PFSK-1 (cell line): ENCODE results near the gene LRCH4.

Experiments
- FOXP2 ChIP-seq: optimal IDR thresholded peaks from 2 replicates; pipeline ENCODE3; 2011; ENCODE audit warnings: borderline replicate concordance, control low read depth, inconsistent platforms; ENCODE audit not compliant: insufficient read depth; ENCODE audit errors: extremely low read length, extremely low read depth
- POLR2AphosphoS5 ChIP-seq: IDR thresholded peaks from 2 replicates; pipeline ENCODE4 v1.6.1; 2012; ENCODE audit warnings: low read depth, mild to moderate bottlenecking, control low read depth, low read length, moderate library complexity
- SIN3A ChIP-seq: IDR thresholded peaks from 2 replicates; pipeline ENCODE4 v1.6.1; 2012; ENCODE audit warnings: mild to moderate bottlenecking, low read length, moderate library complexity, borderline replicate concordance; ENCODE audit not compliant: insufficient read depth
- TAF1 ChIP-seq: IDR thresholded peaks from 2 replicates; pipeline ENCODE4 v1.6.1; 2012; ENCODE audit warnings: low read length, control low read depth, borderline replicate concordance; ENCODE audit not compliant: insufficient read depth
- TF ChIP-seq, protein P1 (sequence below), 2 experiments: IDR thresholded peaks; 2 replicates each; pipeline versions ENCODE4 v1.6.1 to v1.8.0; 2011 to 2012; ENCODE audit warnings: low read depth in 2 of 2, low read length in 2 of 2, control low read depth in 1 of 2, inconsistent platforms in 1 of 2, mild to moderate bottlenecking in 1 of 2, moderate library complexity in 1 of 2; ENCODE audit not compliant: insufficient read depth in 1 of 2

The LRCH4 gene

DNA sequence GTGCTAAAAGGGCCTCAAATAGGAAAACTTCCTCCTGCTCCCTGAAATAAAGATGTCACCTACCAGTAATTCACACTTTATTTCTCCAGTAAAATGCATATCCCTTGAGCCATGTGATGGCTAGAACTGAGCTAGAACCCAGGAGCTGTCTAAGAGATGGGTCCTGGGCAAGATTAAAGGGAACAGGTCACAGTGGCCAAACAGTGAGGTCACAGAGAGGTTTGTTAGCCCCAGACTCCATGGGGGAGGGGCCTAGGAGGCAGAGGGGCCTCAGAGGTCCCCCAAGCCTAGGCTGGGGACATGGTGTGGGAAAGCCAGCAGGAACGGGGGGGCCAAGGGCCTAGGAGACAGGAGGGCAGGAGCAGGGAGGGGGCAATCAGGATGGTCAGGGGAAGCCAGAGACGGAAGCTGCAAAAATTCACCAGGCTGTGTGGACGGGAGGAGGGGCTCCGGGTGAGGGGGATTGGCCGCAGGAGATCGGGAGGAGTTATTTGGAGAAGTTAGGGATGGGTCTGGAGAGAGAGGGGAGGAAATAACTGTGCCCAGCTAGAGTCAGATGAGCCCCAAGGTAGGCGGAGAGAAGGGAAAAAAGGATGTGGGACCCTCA, 3.5 kb upstream of the LRCH4 start:
- TF ChIP-seq SIN3A (no peak), POLR2AphosphoS5 (no peak), FOXP2 (no peak), TAF1 (no peak)
- TF ChIP-seq, protein P1, sequence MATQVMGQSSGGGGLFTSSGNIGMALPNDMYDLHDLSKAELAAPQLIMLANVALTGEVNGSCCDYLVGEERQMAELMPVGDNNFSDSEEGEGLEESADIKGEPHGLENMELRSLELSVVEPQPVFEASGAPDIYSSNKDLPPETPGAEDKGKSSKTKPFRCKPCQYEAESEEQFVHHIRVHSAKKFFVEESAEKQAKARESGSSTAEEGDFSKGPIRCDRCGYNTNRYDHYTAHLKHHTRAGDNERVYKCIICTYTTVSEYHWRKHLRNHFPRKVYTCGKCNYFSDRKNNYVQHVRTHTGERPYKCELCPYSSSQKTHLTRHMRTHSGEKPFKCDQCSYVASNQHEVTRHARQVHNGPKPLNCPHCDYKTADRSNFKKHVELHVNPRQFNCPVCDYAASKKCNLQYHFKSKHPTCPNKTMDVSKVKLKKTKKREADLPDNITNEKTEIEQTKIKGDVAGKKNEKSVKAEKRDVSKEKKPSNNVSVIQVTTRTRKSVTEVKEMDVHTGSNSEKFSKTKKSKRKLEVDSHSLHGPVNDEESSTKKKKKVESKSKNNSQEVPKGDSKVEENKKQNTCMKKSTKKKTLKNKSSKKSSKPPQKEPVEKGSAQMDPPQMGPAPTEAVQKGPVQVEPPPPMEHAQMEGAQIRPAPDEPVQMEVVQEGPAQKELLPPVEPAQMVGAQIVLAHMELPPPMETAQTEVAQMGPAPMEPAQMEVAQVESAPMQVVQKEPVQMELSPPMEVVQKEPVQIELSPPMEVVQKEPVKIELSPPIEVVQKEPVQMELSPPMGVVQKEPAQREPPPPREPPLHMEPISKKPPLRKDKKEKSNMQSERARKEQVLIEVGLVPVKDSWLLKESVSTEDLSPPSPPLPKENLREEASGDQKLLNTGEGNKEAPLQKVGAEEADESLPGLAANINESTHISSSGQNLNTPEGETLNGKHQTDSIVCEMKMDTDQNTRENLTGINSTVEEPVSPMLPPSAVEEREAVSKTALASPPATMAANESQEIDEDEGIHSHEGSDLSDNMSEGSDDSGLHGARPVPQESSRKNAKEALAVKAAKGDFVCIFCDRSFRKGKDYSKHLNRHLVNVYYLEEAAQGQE (IDR thresholded peaks at IDR 0.05; ENCODE audit: insufficient read depth in 1 of 2, low read depth in 2 of 2, low read length in 2 of 2) = no peak

DNA sequence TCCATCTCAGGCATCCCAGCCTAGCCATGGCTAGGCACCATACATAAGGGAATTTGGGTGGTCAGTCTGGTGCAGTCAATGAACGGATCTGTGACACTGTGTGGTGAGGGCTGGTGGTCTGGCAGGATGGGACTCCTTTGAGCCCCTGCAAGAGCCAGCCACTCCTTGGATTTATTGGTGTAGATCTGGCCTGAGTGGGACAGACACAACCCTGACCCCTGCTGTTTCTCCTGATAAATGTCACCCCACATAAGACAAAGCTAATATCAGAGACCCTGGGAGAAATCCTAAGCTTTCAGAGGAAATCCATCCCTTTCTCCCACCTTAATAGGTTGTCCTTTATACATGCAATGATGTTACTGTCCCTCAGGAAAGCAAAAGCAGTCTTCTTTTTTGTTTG, 2.5 kb upstream of the LRCH4 start:
- TF ChIP-seq, protein P1 (IDR thresholded peaks at IDR 0.05; ENCODE audit: insufficient read depth in 1 of 2, low read depth in 2 of 2, low read length in 2 of 2) = no peak
- TF ChIP-seq POLR2AphosphoS5 (no peak), SIN3A (no peak), FOXP2 (no peak), TAF1 (no peak)

DNA sequence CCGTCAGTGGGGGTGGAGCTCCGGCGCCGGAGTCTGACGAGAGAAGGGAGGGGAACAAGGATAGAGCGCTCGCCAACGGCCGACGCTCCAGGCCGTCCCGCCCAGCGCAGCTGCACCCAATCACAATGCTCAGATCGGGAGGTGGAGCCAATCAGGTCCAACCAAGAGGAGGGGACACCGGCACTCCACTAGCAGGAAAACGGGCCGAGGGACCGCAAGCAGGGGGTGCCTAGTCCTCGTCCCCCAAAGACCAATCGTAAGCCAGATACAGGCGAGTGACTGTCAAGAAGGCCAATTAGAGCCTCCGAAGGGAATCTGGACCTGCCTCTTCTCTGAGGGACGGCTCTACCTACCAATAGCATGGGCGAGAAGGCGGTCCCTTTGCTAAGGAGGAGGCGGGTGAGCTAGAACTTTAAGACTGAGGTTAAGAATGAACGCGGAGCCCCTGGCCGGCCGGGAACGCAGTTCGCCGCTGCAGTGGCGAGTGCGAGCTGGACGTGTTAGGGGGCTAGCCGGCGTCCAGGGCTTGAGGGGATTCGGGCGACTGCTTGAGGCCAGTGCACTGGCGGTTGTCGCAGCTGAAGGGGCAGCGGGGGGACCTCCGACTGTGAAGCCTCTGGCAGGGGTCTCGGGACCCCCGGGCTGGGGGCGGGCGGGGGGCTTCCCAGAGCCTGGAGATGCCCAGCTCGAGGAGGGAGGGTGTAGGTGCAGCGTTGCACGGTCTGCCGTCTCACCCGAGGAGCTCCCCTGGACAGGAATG, 517 bp upstream of the LRCH4 start, which contains the start of gene FBXO24:
TSS of gene FBXO24 (plus strand) at position 63 of the 760 bp plus-strand sequence. CDS start at position 361, 298 bp downstream.
- TF ChIP-seq, protein P1 (IDR thresholded peaks at IDR 0.05; ENCODE audit: insufficient read depth in 1 of 2, low read depth in 2 of 2, low read length in 2 of 2) = no peak
- TF ChIP-seq POLR2AphosphoS5 (peak; percentile 65; the same call in 1 of the 2 replicates), FOXP2 (no peak), TAF1 (no peak; the same call in 1 of the 2 replicates), SIN3A (0 out of 2 replicates have a peak, but pooled peaks have one; percentile 7)

DNA sequence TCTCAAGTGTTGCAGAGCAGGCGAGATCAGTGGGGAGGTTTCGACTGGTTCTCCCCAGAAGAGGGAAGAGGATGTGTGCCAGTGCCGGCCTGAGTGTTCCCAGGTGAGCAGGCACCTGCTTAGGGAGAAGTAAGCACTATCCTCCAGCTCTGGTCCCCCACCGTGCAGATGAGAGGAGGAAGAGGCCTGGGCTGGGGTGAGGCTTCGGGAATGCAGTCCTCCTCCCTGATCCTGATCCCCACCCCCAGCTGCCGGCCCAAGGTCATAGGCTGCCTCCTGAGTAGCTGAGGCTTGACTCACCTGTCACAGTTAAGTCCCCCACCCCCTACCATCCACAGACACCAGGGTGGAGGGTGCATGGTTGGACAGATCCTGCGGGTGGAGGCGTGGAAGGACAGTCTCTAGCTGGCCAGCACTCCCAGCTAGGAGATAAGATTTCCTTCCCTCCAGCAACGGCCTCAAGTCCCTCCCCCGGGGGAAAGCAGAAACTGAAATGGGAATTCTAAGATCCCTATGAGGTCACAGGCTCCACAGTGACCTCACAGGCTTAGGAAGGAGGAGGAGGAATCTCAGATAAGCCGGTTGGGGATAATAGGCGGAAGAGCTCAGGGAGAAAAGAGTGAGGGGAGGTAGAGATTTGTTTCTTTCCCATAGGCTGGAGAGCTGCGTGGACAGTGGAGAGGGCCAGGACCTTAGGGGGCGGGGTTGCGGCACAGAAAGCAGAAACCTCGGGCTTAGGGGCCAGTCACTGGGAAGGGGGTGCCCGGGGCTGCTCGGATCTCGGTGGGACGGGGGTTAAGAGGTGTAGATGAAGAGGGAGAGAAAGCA, 1.0 kb downstream of the LRCH4 start:
- TF ChIP-seq TAF1 (no peak), FOXP2 (no peak)
- TF ChIP-seq, protein P1 (IDR thresholded peaks at IDR 0.05; ENCODE audit: insufficient read depth in 1 of 2, low read depth in 2 of 2, low read length in 2 of 2) = 0 out of 4 replicates have a peak, but pooled peaks of 1 of the 2 experiments have one; percentile 21
